SK-N-MC (cell line): ENCODE data around the gene LITAF.

Experiments
- EZH2 ChIP-seq: fragments of 200-600 bp; sonication (generic); IDR thresholded peaks from one replicate; pipeline ENCODE4 v1.6.1; 2017; ENCODE audit warnings: antibody characterized with exemption
- FOXP2 ChIP-seq: optimal IDR thresholded peaks from 2 replicates; pipeline ENCODE3; 2011; ENCODE audit warnings: mild to moderate bottlenecking, moderate library complexity; ENCODE audit not compliant: insufficient read depth; ENCODE audit errors: extremely low read length, control extremely low read depth
- POLR2AphosphoS5 ChIP-seq: IDR thresholded peaks from 2 replicates; pipeline ENCODE4 v1.6.1; 2012; ENCODE audit warnings: mild to moderate bottlenecking, low read depth, low read length, borderline replicate concordance

DNA sequence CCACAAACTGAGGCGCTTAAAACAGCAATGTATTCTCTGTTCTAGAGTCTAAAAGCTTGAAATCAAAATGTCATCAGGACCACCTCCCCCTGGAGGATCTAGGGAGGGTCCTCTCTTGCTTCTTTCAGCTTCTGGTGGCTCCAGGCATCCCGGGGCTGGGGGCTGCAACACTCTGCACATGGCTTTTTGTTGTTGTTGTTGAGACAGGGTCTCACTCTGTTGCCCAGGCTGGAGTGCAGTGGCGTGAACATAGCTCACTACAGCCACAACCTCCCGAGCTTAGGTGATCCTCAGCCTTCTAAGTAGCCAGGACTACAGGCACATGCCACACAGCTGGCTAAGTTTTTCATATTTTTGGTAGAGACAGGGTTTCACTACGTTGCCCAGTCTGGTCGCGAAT lies 44.5 kb upstream of the LITAF start:
- TF ChIP-seq EZH2, result no peak
- TF ChIP-seq POLR2AphosphoS5, result no peak
- TF ChIP-seq FOXP2, result no peak
